HEK293 (cell line): ENCODE results near the gene CLCF1.

Experiments used
- BCL11A ChIP-seq: fragments of 450-650 bp; formaldehyde crosslinking; IDR thresholded peaks from 2 replicates; pipeline ENCODE4 v1.5.1; 2016; ENCODE audit warnings: low read depth, missing biosample characterization, missing genetic modification characterization
- GLIS2 ChIP-seq: fragments of 450-650 bp; formaldehyde crosslinking; IDR thresholded peaks from 2 replicates; pipeline ENCODE4 v1.5.1; 2016; ENCODE audit warnings: missing biosample characterization, missing genetic modification characterization
- HOXA7 ChIP-seq: sonication (generic); formaldehyde crosslinking; IDR thresholded peaks from 2 replicates; pipeline ENCODE4 v1.8.1; 2022; ENCODE audit warnings: missing genetic modification reagents, borderline replicate concordance
- HOXD13 ChIP-seq: sonication (generic); formaldehyde crosslinking; IDR thresholded peaks from 2 replicates; pipeline ENCODE4 v1.8.0; 2022; ENCODE audit warnings: missing genetic modification reagents, borderline replicate concordance
- KLF7 ChIP-seq: fragments of 450-650 bp; formaldehyde crosslinking; IDR thresholded peaks from 2 replicates; pipeline ENCODE4 v1.5.1; 2016; ENCODE audit warnings: missing biosample characterization, missing genetic modification characterization, borderline replicate concordance
- MYNN ChIP-seq: fragments of 450-650 bp; formaldehyde crosslinking; IDR thresholded peaks from 2 replicates; pipeline ENCODE4 v1.5.1; 2016; ENCODE audit warnings: missing biosample characterization, missing genetic modification characterization, borderline replicate concordance
- SP3 ChIP-seq: fragments of 450-650 bp; formaldehyde crosslinking; IDR thresholded peaks from 2 replicates; pipeline ENCODE4 v1.5.1; 2016; ENCODE audit warnings: missing biosample characterization, missing genetic modification characterization
- ZBTB17 ChIP-seq: fragments of 450-650 bp; formaldehyde crosslinking; IDR thresholded peaks from 2 replicates; pipeline ENCODE4 v1.5.1; 2016; ENCODE audit warnings: missing biosample characterization, missing genetic modification characterization
- ZBTB20 ChIP-seq: fragments of 450-650 bp; formaldehyde crosslinking; IDR thresholded peaks from 2 replicates; pipeline ENCODE4 v1.5.1; 2016; ENCODE audit warnings: missing biosample characterization, missing genetic modification characterization
- ZBTB8A ChIP-seq: fragments of 450-650 bp; formaldehyde crosslinking; IDR thresholded peaks from 2 replicates; pipeline ENCODE4 v1.5.1; 2016; ENCODE audit warnings: missing biosample characterization, missing genetic modification characterization
- ZEB2 ChIP-seq: fragments of 450-650 bp; formaldehyde crosslinking; IDR thresholded peaks from 2 replicates; pipeline ENCODE4 v1.5.1; 2016; ENCODE audit warnings: missing biosample characterization, missing genetic modification characterization
- ZFP37 ChIP-seq: fragments of 450-650 bp; formaldehyde crosslinking; IDR thresholded peaks from 2 replicates; pipeline ENCODE4 v1.5.1; 2016; ENCODE audit warnings: missing biosample characterization, missing genetic modification characterization
- ZNF138 ChIP-seq: fragments of 450-650 bp; formaldehyde crosslinking; IDR thresholded peaks from 2 replicates; pipeline ENCODE4 v1.5.1; 2016; ENCODE audit warnings: missing biosample characterization, missing genetic modification characterization, borderline replicate concordance
- ZNF202 ChIP-seq: fragments of 450-650 bp; formaldehyde crosslinking; IDR thresholded peaks from 2 replicates; pipeline ENCODE4 v1.5.1; 2016; ENCODE audit warnings: missing biosample characterization, missing genetic modification characterization, borderline replicate concordance
- ZNF266 ChIP-seq: fragments of 450-650 bp; formaldehyde crosslinking; IDR thresholded peaks from 2 replicates; pipeline ENCODE4 v1.5.1; 2016; ENCODE audit warnings: missing biosample characterization, missing genetic modification characterization, low read depth
- ZNF350 ChIP-seq: fragments of 450-650 bp; formaldehyde crosslinking; IDR thresholded peaks from 2 replicates; pipeline ENCODE4 v1.5.0; 2017; ENCODE audit warnings: missing biosample characterization, mild to moderate bottlenecking, missing genetic modification characterization
- ZNF354C ChIP-seq: fragments of 450-650 bp; formaldehyde crosslinking; IDR thresholded peaks from 2 replicates; pipeline ENCODE4 v1.5.1; 2016; ENCODE audit warnings: missing biosample characterization, missing genetic modification characterization, low read depth, borderline replicate concordance
- ZNF394 ChIP-seq: fragments of 450-650 bp; formaldehyde crosslinking; IDR thresholded peaks from 2 replicates; pipeline ENCODE4 v1.5.1; 2016; ENCODE audit warnings: missing biosample characterization, missing genetic modification characterization, mild to moderate bottlenecking, moderate library complexity, borderline replicate concordance
- ZNF404 ChIP-seq: fragments of 450-650 bp; formaldehyde crosslinking; IDR thresholded peaks from 2 replicates; pipeline ENCODE4 v1.5.1; 2017; ENCODE audit warnings: missing biosample characterization, missing genetic modification characterization
- ZNF416 ChIP-seq: fragments of 450-650 bp; formaldehyde crosslinking; IDR thresholded peaks from 2 replicates; pipeline ENCODE4 v1.5.1; 2016; ENCODE audit warnings: missing biosample characterization, missing genetic modification characterization
- ZNF521 ChIP-seq: fragments of 450-650 bp; formaldehyde crosslinking; IDR thresholded peaks from 2 replicates; pipeline ENCODE4 v1.5.1; 2017; ENCODE audit warnings: missing biosample characterization, mild to moderate bottlenecking, missing genetic modification characterization
- ZNF529 ChIP-seq: fragments of 450-650 bp; formaldehyde crosslinking; IDR thresholded peaks from 2 replicates; pipeline ENCODE4 v1.5.1; 2017; ENCODE audit warnings: missing genetic modification characterization, missing biosample characterization; ENCODE audit not compliant: insufficient replicate concordance
- ZNF660 ChIP-seq: fragments of 450-650 bp; IDR thresholded peaks from 2 replicates; pipeline ENCODE4 v1.5.1; 2018; ENCODE audit warnings: missing biosample characterization, mild to moderate bottlenecking, missing genetic modification characterization
- ZNF785 ChIP-seq: fragments of 450-650 bp; formaldehyde crosslinking; IDR thresholded peaks from 2 replicates; pipeline ENCODE4 v1.5.1; 2016; ENCODE audit warnings: missing biosample characterization, missing genetic modification characterization
- ZNF791 ChIP-seq: fragments of 450-650 bp; formaldehyde crosslinking; IDR thresholded peaks from 2 replicates; pipeline ENCODE4 v1.5.1; 2016; ENCODE audit warnings: missing biosample characterization, missing genetic modification characterization
- ZNF830 ChIP-seq: fragments of 450-650 bp; IDR thresholded peaks from 2 replicates; pipeline ENCODE4 v1.5.0; 2018; ENCODE audit warnings: missing biosample characterization, missing genetic modification characterization, low read depth, mild to moderate bottlenecking, moderate library complexity
- TF ChIP-seq, protein P1 (sequence below): fragments of 450-650 bp; formaldehyde crosslinking; IDR thresholded peaks from 2 replicates; pipeline ENCODE4 v1.5.1; 2016; ENCODE audit warnings: missing biosample characterization, missing genetic modification characterization
- TF ChIP-seq, protein P2 (sequence below): fragments of 450-650 bp; formaldehyde crosslinking; IDR thresholded peaks from 2 replicates; pipeline ENCODE4 v1.5.1; 2017; ENCODE audit warnings: missing biosample characterization, mild to moderate bottlenecking, missing genetic modification characterization, moderate library complexity
- TF ChIP-seq, protein P3 (sequence below): fragments of 450-650 bp; formaldehyde crosslinking; IDR thresholded peaks from 2 replicates; pipeline ENCODE4 v1.5.1; 2016; ENCODE audit warnings: missing biosample characterization, missing genetic modification characterization
- TF ChIP-seq, protein P4 (sequence below): fragments of 450-650 bp; formaldehyde crosslinking; IDR thresholded peaks from 2 replicates; pipeline ENCODE4 v1.5.1; 2016; ENCODE audit warnings: missing biosample characterization, missing genetic modification characterization
- TF ChIP-seq, protein P5 (sequence below): fragments of 450-650 bp; formaldehyde crosslinking; IDR thresholded peaks from 2 replicates; pipeline ENCODE4 v1.5.1; 2016; ENCODE audit warnings: missing biosample characterization, missing genetic modification characterization
- TF ChIP-seq, protein P6 (sequence below): fragments of 450-650 bp; IDR thresholded peaks from 2 replicates; pipeline ENCODE4 v1.5.1; 2018; ENCODE audit warnings: missing biosample characterization, mild to moderate bottlenecking, missing genetic modification characterization

Gene CLCF1

DNA sequence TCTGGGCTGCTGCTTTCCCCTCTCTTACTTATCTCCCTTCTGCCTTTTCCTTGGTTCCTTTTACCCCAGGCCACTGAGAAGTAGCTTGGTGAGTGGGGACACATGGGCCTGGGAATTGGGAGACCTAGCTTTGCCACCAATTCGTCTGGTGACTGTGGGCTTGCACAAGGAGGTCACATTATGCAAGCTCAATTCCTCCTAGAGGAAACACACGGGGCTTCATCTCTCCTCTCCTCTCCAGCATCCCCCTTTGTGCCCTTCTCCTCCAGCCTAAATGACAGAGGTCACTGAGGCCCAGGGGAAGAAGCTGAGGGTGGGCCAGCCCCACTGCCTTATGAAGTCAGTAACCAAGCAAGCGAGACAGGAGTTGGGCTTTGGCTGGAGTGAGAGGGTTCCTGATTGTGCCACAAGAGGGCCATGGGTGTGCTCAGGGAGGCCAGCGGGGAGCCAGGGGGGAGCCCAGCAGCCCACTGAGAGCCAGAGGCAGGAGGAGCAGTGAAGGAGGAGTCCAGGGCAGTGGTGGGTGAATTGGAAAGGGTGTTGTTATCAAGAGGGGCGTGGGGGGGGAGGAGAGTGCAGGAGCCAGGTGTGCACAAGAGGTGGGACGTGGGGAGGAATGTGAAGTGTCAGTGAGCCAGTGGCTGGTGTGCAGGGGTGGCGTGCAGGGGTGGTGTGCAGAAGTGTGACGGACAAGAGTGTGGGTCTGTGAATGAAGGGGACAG is 2.0 kb downstream of the CLCF1 start (continued):
- TF ChIP-seq, protein P1, sequence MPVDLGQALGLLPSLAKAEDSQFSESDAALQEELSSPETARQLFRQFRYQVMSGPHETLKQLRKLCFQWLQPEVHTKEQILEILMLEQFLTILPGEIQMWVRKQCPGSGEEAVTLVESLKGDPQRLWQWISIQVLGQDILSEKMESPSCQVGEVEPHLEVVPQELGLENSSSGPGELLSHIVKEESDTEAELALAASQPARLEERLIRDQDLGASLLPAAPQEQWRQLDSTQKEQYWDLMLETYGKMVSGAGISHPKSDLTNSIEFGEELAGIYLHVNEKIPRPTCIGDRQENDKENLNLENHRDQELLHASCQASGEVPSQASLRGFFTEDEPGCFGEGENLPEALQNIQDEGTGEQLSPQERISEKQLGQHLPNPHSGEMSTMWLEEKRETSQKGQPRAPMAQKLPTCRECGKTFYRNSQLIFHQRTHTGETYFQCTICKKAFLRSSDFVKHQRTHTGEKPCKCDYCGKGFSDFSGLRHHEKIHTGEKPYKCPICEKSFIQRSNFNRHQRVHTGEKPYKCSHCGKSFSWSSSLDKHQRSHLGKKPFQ: peak; percentile 52; the same call in 1 of the 2 replicates
- TF ChIP-seq HOXA7 (no peak), ZBTB17 (tag by site-specific recombination) (no peak), ZNF521 (tag by site-specific recombination) (no peak), ZNF394 (tag by site-specific recombination) (no peak), ZNF529 (tag by site-specific recombination) (no peak), ZBTB8A (peak; percentile 41; the same call in 1 of the 2 replicates), ZNF138 (tag by site-specific recombination) (no peak), ZEB2 (tag by site-specific recombination) (0 out of 2 replicates have a peak, but pooled peaks have one; percentile 44), KLF7 (tag by site-specific recombination) (no peak), ZNF354C (tag by site-specific recombination) (no peak), ZNF404 (tag by site-specific recombination) (no peak), HOXD13 (CRISPR knock-in tag) (no peak), GLIS2 (tag by site-specific recombination) (peak; percentile 84), ZNF416 (no peak), ZNF660 (tag by site-specific recombination) (no peak), ZBTB20 (tag by site-specific recombination) (peak; percentile 44; the same call in 1 of the 2 replicates), ZNF202 (tag by site-specific recombination) (no peak), ZNF266 (tag by site-specific recombination) (no peak), ZNF785 (tag by site-specific recombination) (no peak), ZNF350 (tag by site-specific recombination) (no peak), ZNF830 (tag by site-specific recombination) (no peak), ZFP37 (no peak), BCL11A (tag by site-specific recombination) (no peak), ZNF791 (tag by site-specific recombination) (no peak), SP3 (tag by site-specific recombination) (no peak), MYNN (tag by site-specific recombination) (no peak)
- TF ChIP-seq, protein P2, sequence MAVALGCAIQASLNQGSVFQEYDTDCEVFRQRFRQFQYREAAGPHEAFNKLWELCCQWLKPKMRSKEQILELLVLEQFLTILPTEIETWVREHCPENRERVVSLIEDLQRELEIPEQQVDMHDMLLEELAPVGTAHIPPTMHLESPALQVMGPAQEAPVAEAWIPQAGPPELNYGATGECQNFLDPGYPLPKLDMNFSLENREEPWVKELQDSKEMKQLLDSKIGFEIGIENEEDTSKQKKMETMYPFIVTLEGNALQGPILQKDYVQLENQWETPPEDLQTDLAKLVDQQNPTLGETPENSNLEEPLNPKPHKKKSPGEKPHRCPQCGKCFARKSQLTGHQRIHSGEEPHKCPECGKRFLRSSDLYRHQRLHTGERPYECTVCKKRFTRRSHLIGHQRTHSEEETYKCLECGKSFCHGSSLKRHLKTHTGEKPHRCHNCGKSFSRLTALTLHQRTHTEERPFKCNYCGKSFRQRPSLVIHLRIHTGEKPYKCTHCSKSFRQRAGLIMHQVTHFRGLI (tag by site-specific recombination): peak; percentile 86
- TF ChIP-seq, protein P3, sequence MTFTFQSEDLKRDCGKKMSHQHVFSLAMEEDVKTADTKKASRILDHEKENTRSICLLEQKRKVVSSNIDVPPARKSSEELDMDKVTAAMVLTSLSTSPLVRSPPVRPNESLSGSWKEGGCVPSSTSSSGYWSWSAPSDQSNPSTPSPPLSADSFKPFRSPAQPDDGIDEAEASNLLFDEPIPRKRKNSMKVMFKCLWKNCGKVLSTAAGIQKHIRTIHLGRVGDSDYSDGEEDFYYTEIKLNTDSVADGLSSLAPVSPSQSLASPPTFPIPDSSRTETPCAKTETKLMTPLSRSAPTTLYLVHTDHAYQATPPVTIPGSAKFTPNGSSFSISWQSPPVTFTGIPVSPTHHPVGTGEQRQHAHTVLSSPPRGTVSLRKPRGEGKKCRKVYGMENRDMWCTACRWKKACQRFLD (tag by site-specific recombination): no peak
- TF ChIP-seq, protein P4, sequence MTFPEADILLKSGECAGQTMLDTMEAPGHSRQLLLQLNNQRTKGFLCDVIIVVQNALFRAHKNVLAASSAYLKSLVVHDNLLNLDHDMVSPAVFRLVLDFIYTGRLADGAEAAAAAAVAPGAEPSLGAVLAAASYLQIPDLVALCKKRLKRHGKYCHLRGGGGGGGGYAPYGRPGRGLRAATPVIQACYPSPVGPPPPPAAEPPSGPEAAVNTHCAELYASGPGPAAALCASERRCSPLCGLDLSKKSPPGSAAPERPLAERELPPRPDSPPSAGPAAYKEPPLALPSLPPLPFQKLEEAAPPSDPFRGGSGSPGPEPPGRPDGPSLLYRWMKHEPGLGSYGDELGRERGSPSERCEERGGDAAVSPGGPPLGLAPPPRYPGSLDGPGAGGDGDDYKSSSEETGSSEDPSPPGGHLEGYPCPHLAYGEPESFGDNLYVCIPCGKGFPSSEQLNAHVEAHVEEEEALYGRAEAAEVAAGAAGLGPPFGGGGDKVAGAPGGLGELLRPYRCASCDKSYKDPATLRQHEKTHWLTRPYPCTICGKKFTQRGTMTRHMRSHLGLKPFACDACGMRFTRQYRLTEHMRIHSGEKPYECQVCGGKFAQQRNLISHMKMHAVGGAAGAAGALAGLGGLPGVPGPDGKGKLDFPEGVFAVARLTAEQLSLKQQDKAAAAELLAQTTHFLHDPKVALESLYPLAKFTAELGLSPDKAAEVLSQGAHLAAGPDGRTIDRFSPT: no peak
- TF ChIP-seq, protein P5, sequence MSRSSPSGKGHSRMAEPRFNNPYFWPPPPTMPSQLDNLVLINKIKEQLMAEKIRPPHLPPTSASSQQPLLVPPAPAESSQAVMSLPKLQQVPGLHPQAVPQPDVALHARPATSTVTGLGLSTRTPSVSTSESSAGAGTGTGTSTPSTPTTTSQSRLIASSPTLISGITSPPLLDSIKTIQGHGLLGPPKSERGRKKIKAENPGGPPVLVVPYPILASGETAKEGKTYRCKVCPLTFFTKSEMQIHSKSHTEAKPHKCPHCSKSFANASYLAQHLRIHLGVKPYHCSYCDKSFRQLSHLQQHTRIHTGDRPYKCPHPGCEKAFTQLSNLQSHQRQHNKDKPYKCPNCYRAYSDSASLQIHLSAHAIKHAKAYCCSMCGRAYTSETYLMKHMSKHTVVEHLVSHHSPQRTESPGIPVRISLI: no peak
- TF ChIP-seq, protein P6, sequence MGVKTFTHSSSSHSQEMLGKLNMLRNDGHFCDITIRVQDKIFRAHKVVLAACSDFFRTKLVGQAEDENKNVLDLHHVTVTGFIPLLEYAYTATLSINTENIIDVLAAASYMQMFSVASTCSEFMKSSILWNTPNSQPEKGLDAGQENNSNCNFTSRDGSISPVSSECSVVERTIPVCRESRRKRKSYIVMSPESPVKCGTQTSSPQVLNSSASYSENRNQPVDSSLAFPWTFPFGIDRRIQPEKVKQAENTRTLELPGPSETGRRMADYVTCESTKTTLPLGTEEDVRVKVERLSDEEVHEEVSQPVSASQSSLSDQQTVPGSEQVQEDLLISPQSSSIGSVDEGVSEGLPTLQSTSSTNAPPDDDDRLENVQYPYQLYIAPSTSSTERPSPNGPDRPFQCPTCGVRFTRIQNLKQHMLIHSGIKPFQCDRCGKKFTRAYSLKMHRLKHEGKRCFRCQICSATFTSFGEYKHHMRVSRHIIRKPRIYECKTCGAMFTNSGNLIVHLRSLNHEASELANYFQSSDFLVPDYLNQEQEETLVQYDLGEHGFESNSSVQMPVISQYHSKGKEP (tag by site-specific recombination): no peak
